Stimulated activated memory B cell treated with anti-CD40 and anti-IgM and Interleukin-4, amounts not matched to agents 10 μg/mL and 1 μg/mL and 100 μg/mL, for 72 hours (primary cell): ENCODE results near the gene WDR90.

Source experiments
- ATAC-seq: fragments of 150-1000 bp; cut with Tn5 transposase; 2 replicates; pipeline ENCODE4 v1.10.0; 2021
- H3K27ac Mint-ChIP-seq: one replicate; pipeline ENCODE4 v1.8.0; 2022; ENCODE audit warnings: mild to moderate bottlenecking, mixed read lengths
- H3K27me3 Mint-ChIP-seq: one replicate; pipeline ENCODE4 v1.8.0; 2022; ENCODE audit warnings: mixed read lengths
- H3K36me3 Mint-ChIP-seq: one replicate; pipeline ENCODE4 v1.8.0; 2022; ENCODE audit warnings: mixed read lengths
- H3K4me1 Mint-ChIP-seq: one replicate; pipeline ENCODE4 v1.8.0; 2022; ENCODE audit warnings: mixed read lengths
- H3K4me3 Mint-ChIP-seq: one replicate; pipeline ENCODE4 v1.8.0; 2022; ENCODE audit warnings: mild to moderate bottlenecking, moderate library complexity, mixed read lengths
- H3K9me3 Mint-ChIP-seq: one replicate; pipeline ENCODE4 v1.8.0; 2022; ENCODE audit warnings: mixed read lengths

The WDR90 gene

GRCh38 chr16:659618-660017 is 10.5 kb downstream of the WDR90 start:
- Mint-ChIP-seq H3K9me3 (no peaks in the 10 kb centered on the region), H3K36me3 (peaks cover 6% of the 10 kb centered on the region), H3K27ac (no peak overlapping the region), H3K4me1 (peaks cover 14% of the 10 kb centered on the region), H3K27me3 (no peaks in the 10 kb centered on the region), H3K4me3 (no peak overlapping the region)
- ATAC-seq, result no peak

- no peak overlapping the region for H3K4me3 Mint-ChIP-seq
- no peaks in the 10 kb centered on the region for H3K27me3 Mint-ChIP-seq
- H3K4me1 Mint-ChIP-seq, result peaks cover 14% of the 10 kb centered on the region
- no peaks in the 10 kb centered on the region for H3K9me3 Mint-ChIP-seq
- peak overlapping the region; percentile 74 for H3K27ac Mint-ChIP-seq
- no peak for ATAC-seq
- peaks cover 6% of the 10 kb centered on the region for H3K36me3 Mint-ChIP-seq
Observed at GRCh38 chr16:660132-660458, 10.9 kb downstream of the WDR90 start.

GRCh38 chr16:660459-661183 is 11.5 kb downstream of the WDR90 start:
- Mint-ChIP-seq H3K9me3 (no peaks in the 10 kb centered on the region), H3K27ac (peak overlapping the region; percentile 74), H3K36me3 (peaks cover 6% of the 10 kb centered on the region), H3K4me1 (peaks cover 14% of the 10 kb centered on the region), H3K4me3 (peak overlapping the region; percentile 45), H3K27me3 (no peaks in the 10 kb centered on the region)
- ATAC-seq, result peak; percentile 70

GRCh38 chr16:661184-661821 is 12.1 kb downstream of the WDR90 start:
- peak overlapping the region; percentile 74 for H3K27ac Mint-ChIP-seq
- no peaks in the 10 kb centered on the region for H3K27me3 Mint-ChIP-seq
- H3K9me3 Mint-ChIP-seq, result no peaks in the 10 kb centered on the region
- peaks cover 6% of the 10 kb centered on the region for H3K36me3 Mint-ChIP-seq
- ATAC-seq, result peak; percentile 22
- no peak overlapping the region for H3K4me3 Mint-ChIP-seq
- H3K4me1 Mint-ChIP-seq, result peaks cover 14% of the 10 kb centered on the region

GRCh38 chr16:662095-662494 is 12.9 kb downstream of the WDR90 start:
- peaks cover 14% of the 10 kb centered on the region for H3K4me1 Mint-ChIP-seq
- no peak overlapping the region for H3K4me3 Mint-ChIP-seq
- H3K27me3 Mint-ChIP-seq, result no peaks in the 10 kb centered on the region
- no peak overlapping the region for H3K27ac Mint-ChIP-seq
- no peak for ATAC-seq
- H3K36me3 Mint-ChIP-seq, result peaks cover 6% of the 10 kb centered on the region
- H3K9me3 Mint-ChIP-seq, result no peaks in the 10 kb centered on the region

GRCh38 chr16:662597-662996 is 13.4 kb downstream of the WDR90 start:
- H3K9me3 Mint-ChIP-seq, result no peaks in the 10 kb centered on the region
- H3K4me3 Mint-ChIP-seq, result no peak overlapping the region
- H3K27ac Mint-ChIP-seq, result no peak overlapping the region
- peaks cover 6% of the 10 kb centered on the region for H3K36me3 Mint-ChIP-seq
- peaks cover 14% of the 10 kb centered on the region for H3K4me1 Mint-ChIP-seq
- ATAC-seq, result no peak
- H3K27me3 Mint-ChIP-seq, result no peaks in the 10 kb centered on the region

GRCh38 chr16:666572-666971 is 17.4 kb downstream of the WDR90 start:
- Mint-ChIP-seq H3K27me3 (no peaks in the 10 kb centered on the region), H3K27ac (no peak overlapping the region), H3K36me3 (peaks cover 18% of the 10 kb centered on the region), H3K9me3 (no peaks in the 10 kb centered on the region), H3K4me1 (peaks cover 8% of the 10 kb centered on the region), H3K4me3 (no peak overlapping the region)
- no peak for ATAC-seq

GRCh38 chr16:667113-667779 is 18.1 kb downstream of the WDR90 start:
- peak overlapping the region; percentile 82 for H3K27ac Mint-ChIP-seq
- no peak for ATAC-seq
- H3K4me1 Mint-ChIP-seq, result peaks cover 7% of the 10 kb centered on the region
- H3K36me3 Mint-ChIP-seq, result peaks cover 22% of the 10 kb centered on the region
- no peaks in the 10 kb centered on the region for H3K27me3 Mint-ChIP-seq
- H3K9me3 Mint-ChIP-seq, result no peaks in the 10 kb centered on the region
- H3K4me3 Mint-ChIP-seq, result no peak overlapping the region

- Mint-ChIP-seq H3K27ac (peak within 1 kb of the TSS; percentile 82), H3K9me3 (no peaks in the 10 kb centered on the region), H3K4me1 (peaks cover 7% of the 10 kb centered on the region), H3K36me3 (peaks cover 26% of the 10 kb centered on the region), H3K4me3 (peak within 1 kb of the TSS; percentile 82), H3K27me3 (no peaks in the 10 kb centered on the region)
- peak; percentile 96 for ATAC-seq
Observed at GRCh38 chr16:667780-668518, 18.8 kb downstream of the WDR90 start, which contains the start of gene RHOT2. TSS of gene RHOT2 (plus strand) at chr16:668132. CDS start at chr16:668200, 68 bp downstream.

GRCh38 chr16:668519-669171 is 19.5 kb downstream of the WDR90 start:
- Mint-ChIP-seq H3K9me3 (no peaks in the 10 kb centered on the region), H3K4me1 (peaks cover 7% of the 10 kb centered on the region), H3K36me3 (peaks cover 28% of the 10 kb centered on the region), H3K27me3 (no peaks in the 10 kb centered on the region), H3K4me3 (peak overlapping the region; percentile 82), H3K27ac (peak overlapping the region; percentile 82)
- peak; percentile 0 for ATAC-seq

- Mint-ChIP-seq H3K4me1 (peaks cover 9% of the 10 kb centered on the region), H3K36me3 (peaks cover 34% of the 10 kb centered on the region), H3K27ac (no peak overlapping the region), H3K9me3 (no peaks in the 10 kb centered on the region), H3K4me3 (peak overlapping the region; percentile 58), H3K27me3 (peaks cover 2% of the 10 kb centered on the region)
- no peak for ATAC-seq
Observed at GRCh38 chr16:669666-670065, 20.5 kb downstream of the WDR90 start.

- peaks cover 16% of the 10 kb centered on the region for H3K4me1 Mint-ChIP-seq
- H3K36me3 Mint-ChIP-seq, result peaks cover 38% of the 10 kb centered on the region
- no peak overlapping the region for H3K4me3 Mint-ChIP-seq
- H3K27me3 Mint-ChIP-seq, result peaks cover 13% of the 10 kb centered on the region
- no peaks in the 10 kb centered on the region for H3K9me3 Mint-ChIP-seq
- ATAC-seq, result no peak
- H3K27ac Mint-ChIP-seq, result no peak overlapping the region
Observed at GRCh38 chr16:670485-671352, 21.6 kb downstream of the WDR90 start.

GRCh38 chr16:671353-672131 is 22.4 kb downstream of the WDR90 start:
- Mint-ChIP-seq H3K27ac (no peak overlapping the region), H3K27me3 (peaks cover 13% of the 10 kb centered on the region), H3K9me3 (no peaks in the 10 kb centered on the region), H3K36me3 (peaks cover 38% of the 10 kb centered on the region), H3K4me3 (no peak overlapping the region), H3K4me1 (peaks cover 16% of the 10 kb centered on the region)
- ATAC-seq, result no peak
